GM19239 (cell line): Measurements from ENCODE around the gene HERC2.

Experiments used
- DNase-seq: peaks from one replicate; pipeline ENCODE4 v3.0.0; 2011; ENCODE audit warnings: low spot score; ENCODE audit not compliant: insufficient read length
- FAIRE-seq: peaks from 2 replicates; lab custom pipeline; 2011; peaks lifted over from hg19 to GRCh38; lab: Jason Lieb, UNC

HERC2 gene

GRCh38 chr15:28103831-28104230, 218.1 kb downstream of the HERC2 start:
- DNase-seq (no peak), FAIRE-seq (no peak)

GRCh38 chr15:28101983-28102441, 220.0 kb downstream of the HERC2 start:
- FAIRE-seq, result no peak
- DNase-seq, result no peak

GRCh38 chr15:28101201-28101600, 220.8 kb downstream of the HERC2 start:
- FAIRE-seq, result no peak
- DNase-seq, result no peak

GRCh38 chr15:28100516-28101195, 221.3 kb downstream of the HERC2 start:
- DNase-seq, result no peak

GRCh38 chr15:28099555-28100140, 222.3 kb downstream of the HERC2 start:
- DNase-seq (no peak), FAIRE-seq (no peak)

More at GRCh38 chr15:28100516-28101195, 221.3 kb downstream of the HERC2 start:
- FAIRE-seq, result no peak

GRCh38 chr15:28098766-28099554, 223.0 kb downstream of the HERC2 start, which contains the start of gene OCA2:
Gene OCA2 (minus strand): TSS chr15:28099315. CDS start chr15:28081874, 17,441 bp downstream.
- FAIRE-seq (no peak), DNase-seq (no peak)

GRCh38 chr15:28098360-28098765, 223.6 kb downstream of the HERC2 start:
- FAIRE-seq, result no peak
- DNase-seq, result no peak

- FAIRE-seq (no peak), DNase-seq (no peak)
Measured at GRCh38 chr15:28097656-28098359, 224.2 kb downstream of the HERC2 start.

- FAIRE-seq (no peak), DNase-seq (no peak)
Measured at GRCh38 chr15:28096670-28097431, 225.1 kb downstream of the HERC2 start.

- FAIRE-seq, result no peak
- no peak for DNase-seq
Measured at GRCh38 chr15:28096411-28096669, 225.6 kb downstream of the HERC2 start.

- FAIRE-seq, result no peak
- no peak for DNase-seq
Measured at GRCh38 chr15:28094732-28095521, 227.1 kb downstream of the HERC2 start.

- DNase-seq, result no peak
- FAIRE-seq, result no peak
Measured at GRCh38 chr15:28093752-28094535, 228.0 kb downstream of the HERC2 start.

GRCh38 chr15:28091313-28091712, 230.7 kb downstream of the HERC2 start:
- no peak for FAIRE-seq
- DNase-seq, result no peak

GRCh38 chr15:28086175-28086703, 235.7 kb downstream of the HERC2 start:
- FAIRE-seq (peak; percentile 81), DNase-seq (peak; percentile 74)

- FAIRE-seq, result no peak
- DNase-seq, result no peak
Measured at GRCh38 chr15:28085489-28086174, 236.3 kb downstream of the HERC2 start.

GRCh38 chr15:28084547-28084946, 237.4 kb downstream of the HERC2 start:
- FAIRE-seq, result no peak
- no peak for DNase-seq

GRCh38 chr15:28082891-28083684, 238.9 kb downstream of the HERC2 start:
- DNase-seq, result no peak
- FAIRE-seq, result no peak
